Effector memory CD8-positive, alpha-beta T cell (primary cell): ENCODE results near the gene TMEM91.
A peak's percentile ranks its signal among the peaks of the same experiment; 100 is the strongest.
"Not testable (repeated sequence)": the region's sequence is repeated elsewhere in the genome, so short reads cannot be mapped to it uniquely, and the experiment has no call there.

Source experiments
- ATAC-seq: fragments of 150-1000 bp; cut with Tn5 transposase; replicated peaks from 2 replicates; pipeline ENCODE4 v1.10.0; 2021; ENCODE audit warnings: mild to moderate bottlenecking, moderate library complexity
- DNase-seq, 3 experiments: peaks; one replicate each; pipeline ENCODE4 v3.0.0; 2021
- H3K27ac Mint-ChIP-seq, 2 donors: one replicate each; pipeline ENCODE4 v1.8.0; 2022; ENCODE audit warnings: mild to moderate bottlenecking in 2 of 2, mixed read lengths in 2 of 2, moderate library complexity in 2 of 2
- H3K27me3 Mint-ChIP-seq, 2 donors: one replicate each; pipeline ENCODE4 v1.8.0; 2022; ENCODE audit warnings: mixed read lengths in 2 of 2
- H3K36me3 Mint-ChIP-seq: one replicate; pipeline ENCODE4 v1.8.0; 2022; ENCODE audit warnings: mild to moderate bottlenecking, moderate library complexity, mixed read lengths; ENCODE audit not compliant: insufficient read depth
- H3K4me1 Mint-ChIP-seq, 2 donors: one replicate each; pipeline ENCODE4 v1.8.0; 2022; ENCODE audit warnings: low read depth in 2 of 2, mixed read lengths in 2 of 2
- H3K4me3 Mint-ChIP-seq, 2 donors: one replicate each; pipeline ENCODE4 v1.8.0; 2022; ENCODE audit warnings: mild to moderate bottlenecking in 2 of 2, mixed read lengths in 2 of 2, moderate library complexity in 2 of 2
- H3K9me3 Mint-ChIP-seq, 2 donors: one replicate each; pipeline ENCODE4 v1.8.0; 2022; ENCODE audit warnings: mixed read lengths in 2 of 2

The TMEM91 gene

GRCh38 chr19:41341669-41342490 lies 34.5 kb upstream of the TMEM91 start:
- peak overlapping the region; percentile 72 to 79 for H3K4me3 Mint-ChIP-seq
- no peaks in the 10 kb centered on the region for H3K9me3 Mint-ChIP-seq
- ATAC-seq (peak; percentile 43), DNase-seq (no peak)
- H3K36me3 Mint-ChIP-seq: peaks cover 100% of the 10 kb centered on the region
- H3K27me3 Mint-ChIP-seq: no peaks in the 10 kb centered on the region
- H3K27ac Mint-ChIP-seq: peak overlapping the region; percentile 72 to 92
- H3K4me1 Mint-ChIP-seq: peaks cover 47% of the 10 kb centered on the region in 2 donors

- no peaks in the 10 kb centered on the region for H3K27me3 Mint-ChIP-seq
- H3K9me3 Mint-ChIP-seq: no peaks in the 10 kb centered on the region
- peak overlapping the region; percentile 72 to 79 for H3K4me3 Mint-ChIP-seq
- ATAC-seq (no peak), DNase-seq (no peak)
- H3K4me1 Mint-ChIP-seq: peaks cover 52 to 56% of the 10 kb centered on the region in 2 donors
- H3K27ac Mint-ChIP-seq: peak overlapping the region in 1 of 2 donors; percentile 92
- H3K36me3 Mint-ChIP-seq: peaks cover 100% of the 10 kb centered on the region
These were observed 32.2 kb upstream of the TMEM91 start for GRCh38 chr19:41344162-41344561.

- Mint-ChIP-seq H3K27ac (peak overlapping the region; percentile 41 to 98), H3K4me1 (peaks cover 59 to 62% of the 10 kb centered on the region in 2 donors), H3K36me3 (peaks cover 100% of the 10 kb centered on the region)
- not testable (repeated sequence) for H3K27me3 Mint-ChIP-seq, H3K4me3 Mint-ChIP-seq, H3K9me3 Mint-ChIP-seq, DNase-seq, ATAC-seq
These were observed 29.4 kb upstream of the TMEM91 start for GRCh38 chr19:41346916-41347315.

- Mint-ChIP-seq H3K27me3 (no peaks in the 10 kb centered on the region), H3K4me3 (peak overlapping the region; percentile 99 to 100), H3K9me3 (no peaks in the 10 kb centered on the region), H3K27ac (peak overlapping the region; percentile 98), H3K36me3 (peaks cover 96% of the 10 kb centered on the region), H3K4me1 (peaks cover 48 to 50% of the 10 kb centered on the region in 2 donors)
- DNase-seq (no peak), ATAC-seq (no peak)
These were observed 25.5 kb upstream of the TMEM91 start for GRCh38 chr19:41350735-41351338.

- Mint-ChIP-seq H3K4me3 (peak overlapping the region; percentile 99 to 100), H3K27ac (peak overlapping the region; percentile 98), H3K4me1 (peaks cover 47 to 50% of the 10 kb centered on the region in 2 donors), H3K36me3 (peaks cover 96% of the 10 kb centered on the region), H3K9me3 (no peaks in the 10 kb centered on the region), H3K27me3 (no peaks in the 10 kb centered on the region)
- peak; percentile 91 to 93 (median 92) for DNase-seq
- peak; percentile 59 for ATAC-seq
These were observed 24.7 kb upstream of the TMEM91 start for GRCh38 chr19:41351339-41352245.

GRCh38 chr19:41352279-41352608 lies 24.1 kb upstream of the TMEM91 start:
- no peak for ATAC-seq
- peaks cover 94% of the 10 kb centered on the region for H3K36me3 Mint-ChIP-seq
- H3K9me3 Mint-ChIP-seq: no peaks in the 10 kb centered on the region

GRCh38 chr19:41352609-41353465 lies 23.5 kb upstream of the TMEM91 start:
- Mint-ChIP-seq H3K36me3 (peaks cover 91% of the 10 kb centered on the region), H3K27ac (peak overlapping the region; percentile 98), H3K4me3 (peak overlapping the region; percentile 99 to 100), H3K4me1 (peaks cover 57 to 59% of the 10 kb centered on the region in 2 donors), H3K27me3 (no peaks in the 10 kb centered on the region), H3K9me3 (no peaks in the 10 kb centered on the region)
- peak; percentile 74 to 80 (median 76) for DNase-seq
- peak; percentile 7 for ATAC-seq

More at GRCh38 chr19:41352279-41352608, 24.1 kb upstream of the TMEM91 start:
- no peak for DNase-seq
- H3K27ac Mint-ChIP-seq: peak overlapping the region; percentile 98
- peak overlapping the region; percentile 99 to 100 for H3K4me3 Mint-ChIP-seq
- no peaks in the 10 kb centered on the region for H3K27me3 Mint-ChIP-seq
- peaks cover 52 to 54% of the 10 kb centered on the region in 2 donors for H3K4me1 Mint-ChIP-seq

GRCh38 chr19:41353466-41354342 lies 22.6 kb upstream of the TMEM91 start, which contains the start of gene TGFB1:
TGFB1 (minus strand) TSS chr19:41353922; CDS start chr19:41353044, 878 bp downstream.
- Mint-ChIP-seq H3K4me3 (peak within 1 kb of the TSS; percentile 99 to 100), H3K27me3 (no peaks in the 10 kb centered on the region), H3K4me1 (peaks cover 59 to 62% of the 10 kb centered on the region in 2 donors), H3K36me3 (peaks cover 86% of the 10 kb centered on the region), H3K27ac (peak within 1 kb of the TSS; percentile 98), H3K9me3 (no peaks in the 10 kb centered on the region)
- DNase-seq (peak; percentile 91 to 93 (median 93)), ATAC-seq (peak; percentile 50)

- DNase-seq (no peak), ATAC-seq (no peak)
- H3K4me3 Mint-ChIP-seq: peak overlapping the region; percentile 45 to 100
These were observed 21.9 kb upstream of the TMEM91 start for GRCh38 chr19:41354343-41354953.

GRCh38 chr19:41355035-41355434 lies 21.3 kb upstream of the TMEM91 start:
- no peaks in the 10 kb centered on the region for H3K9me3 Mint-ChIP-seq
- ATAC-seq (no peak), DNase-seq (no peak)
- peaks cover 49 to 53% of the 10 kb centered on the region in 2 donors for H3K4me1 Mint-ChIP-seq
- H3K4me3 Mint-ChIP-seq: peak overlapping the region in 1 of 2 donors; percentile 21
- H3K36me3 Mint-ChIP-seq: peaks cover 75% of the 10 kb centered on the region
- no peaks in the 10 kb centered on the region for H3K27me3 Mint-ChIP-seq
- peak overlapping the region; percentile 49 to 86 for H3K27ac Mint-ChIP-seq

More at GRCh38 chr19:41354343-41354953, 21.9 kb upstream of the TMEM91 start:
- Mint-ChIP-seq H3K27me3 (no peaks in the 10 kb centered on the region), H3K36me3 (peaks cover 81% of the 10 kb centered on the region), H3K4me1 (peaks cover 51 to 54% of the 10 kb centered on the region in 2 donors), H3K9me3 (no peaks in the 10 kb centered on the region), H3K27ac (peak overlapping the region; percentile 98)

GRCh38 chr19:41355802-41356201 lies 20.5 kb upstream of the TMEM91 start:
- ATAC-seq (no peak), DNase-seq (no peak)
- peaks cover 44 to 52% of the 10 kb centered on the region in 2 donors for H3K4me1 Mint-ChIP-seq
- H3K4me3 Mint-ChIP-seq: peak overlapping the region; percentile 21 to 46
- H3K27ac Mint-ChIP-seq: peak overlapping the region; percentile 49 to 86
- H3K9me3 Mint-ChIP-seq: no peaks in the 10 kb centered on the region
- H3K36me3 Mint-ChIP-seq: peaks cover 71% of the 10 kb centered on the region
- H3K27me3 Mint-ChIP-seq: no peaks in the 10 kb centered on the region
